NK-92 treated with Interleukin-12 subunit alpha and Interleukin-12 subunit beta, amount 100 ng/mL, for 24 hours (cell line): ENCODE results near the gene HNRNPM.
"Not testable (repeated sequence)": the region's sequence is repeated elsewhere in the genome, so short reads cannot be mapped to it uniquely, and the experiment has no call there.

Experiments used
- DNase-seq: peaks from one replicate; lab custom pipeline; 2025; lab: John Stamatoyannopoulos, UW

The HNRNPM gene

DNA sequence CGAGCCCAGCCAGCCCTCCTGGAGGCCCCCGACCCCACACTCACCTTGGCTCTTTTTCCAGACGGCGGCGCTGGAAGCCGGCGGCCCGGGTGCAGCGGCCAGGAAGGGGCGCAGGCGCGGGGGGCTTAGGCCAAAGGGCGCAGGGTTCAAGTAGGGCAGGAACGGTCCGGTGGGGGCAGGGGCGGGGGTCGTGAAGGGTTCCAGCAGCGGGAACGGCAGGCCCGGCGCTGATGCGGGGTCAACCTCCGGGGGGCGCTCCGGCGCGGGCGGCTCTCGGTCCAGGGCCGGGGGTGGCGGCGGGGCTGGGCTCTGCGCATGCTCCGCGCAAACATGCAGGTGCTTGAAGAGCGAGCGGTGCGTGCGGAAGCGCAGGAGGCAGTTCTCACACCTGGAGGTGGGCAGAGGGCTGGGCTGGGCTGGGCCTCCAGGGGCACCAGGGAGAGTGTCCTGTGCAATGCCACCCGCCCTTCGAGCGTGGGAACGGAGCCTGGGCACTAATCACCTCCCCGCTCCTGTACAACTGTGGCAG lies 66.9 kb downstream of the HNRNPM start:
- DNase-seq = no peak

DNA sequence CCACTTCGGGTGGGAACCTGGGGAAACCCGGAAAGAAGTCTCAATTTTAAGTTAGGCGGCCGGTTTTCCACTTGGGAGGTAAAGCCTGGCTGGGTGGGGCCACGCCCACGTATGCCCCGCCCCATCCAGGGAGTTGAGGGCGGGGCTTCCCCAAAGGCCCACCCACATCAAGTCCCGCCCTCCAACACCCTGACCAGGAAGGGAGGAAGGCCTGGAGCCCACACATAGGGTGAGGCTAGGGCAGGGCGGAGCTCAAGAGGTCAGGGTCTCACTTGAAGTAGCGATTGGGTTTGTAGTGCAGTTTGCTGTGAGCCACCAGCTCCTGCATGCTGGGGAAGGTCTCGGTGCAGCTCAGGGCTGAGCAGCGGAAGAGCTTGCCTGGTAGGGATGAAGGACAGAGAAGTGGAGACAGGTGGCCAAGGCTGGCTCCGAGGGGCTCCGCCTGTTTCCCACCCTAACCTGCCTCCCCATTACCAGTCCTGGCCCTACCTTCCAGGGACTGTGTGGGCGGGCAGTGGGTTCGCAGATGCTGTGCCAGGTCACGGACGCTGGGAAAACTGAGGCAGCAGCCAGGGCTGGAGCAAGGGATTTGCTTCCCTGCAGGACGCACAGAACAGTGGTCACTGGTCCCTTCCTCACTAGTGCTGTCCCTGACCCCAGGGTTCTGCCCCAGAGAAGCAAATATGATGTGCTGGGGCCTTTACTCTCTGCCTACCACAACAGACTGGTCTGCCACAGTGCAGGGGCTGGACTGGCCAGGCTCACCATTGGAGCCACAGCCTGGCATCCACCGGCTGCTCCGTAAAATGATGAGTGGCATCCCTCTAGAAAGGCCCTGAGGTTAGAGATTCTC lies 67.6 kb downstream of the HNRNPM start:
- DNase-seq = no peak

DNA sequence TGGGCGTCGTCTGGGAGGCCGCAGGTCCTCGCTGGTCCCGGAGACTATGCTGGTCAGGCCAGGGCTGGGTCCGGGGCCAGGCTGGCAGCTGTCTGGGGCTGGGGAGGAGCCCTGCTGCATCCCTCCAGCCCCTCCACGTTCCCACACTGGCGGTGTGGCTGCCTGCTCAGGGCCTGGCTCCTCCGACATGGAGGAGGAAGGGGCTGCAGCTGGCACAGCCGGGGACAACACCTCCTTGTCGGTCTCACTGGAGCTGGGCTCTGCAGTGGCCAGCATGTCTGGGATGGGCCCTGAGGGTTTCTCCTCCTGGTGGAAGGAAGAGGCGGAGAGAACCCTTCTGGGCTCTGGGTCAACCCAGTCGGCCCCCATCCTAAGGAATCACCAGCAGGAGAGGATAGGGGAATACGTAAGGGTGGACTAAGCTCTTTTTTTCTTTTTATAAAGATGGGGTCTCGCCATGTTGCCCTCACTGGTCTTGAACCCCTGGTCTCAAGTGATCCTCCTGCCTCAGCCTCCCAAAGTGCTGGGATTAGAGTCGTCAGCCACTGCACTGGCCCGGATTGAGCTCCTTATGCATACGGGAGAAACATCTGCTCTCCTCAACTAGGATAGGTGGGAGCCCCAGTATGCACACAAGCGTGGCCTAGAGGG lies 68.4 kb downstream of the HNRNPM start:
- no peak for DNase-seq

DNA sequence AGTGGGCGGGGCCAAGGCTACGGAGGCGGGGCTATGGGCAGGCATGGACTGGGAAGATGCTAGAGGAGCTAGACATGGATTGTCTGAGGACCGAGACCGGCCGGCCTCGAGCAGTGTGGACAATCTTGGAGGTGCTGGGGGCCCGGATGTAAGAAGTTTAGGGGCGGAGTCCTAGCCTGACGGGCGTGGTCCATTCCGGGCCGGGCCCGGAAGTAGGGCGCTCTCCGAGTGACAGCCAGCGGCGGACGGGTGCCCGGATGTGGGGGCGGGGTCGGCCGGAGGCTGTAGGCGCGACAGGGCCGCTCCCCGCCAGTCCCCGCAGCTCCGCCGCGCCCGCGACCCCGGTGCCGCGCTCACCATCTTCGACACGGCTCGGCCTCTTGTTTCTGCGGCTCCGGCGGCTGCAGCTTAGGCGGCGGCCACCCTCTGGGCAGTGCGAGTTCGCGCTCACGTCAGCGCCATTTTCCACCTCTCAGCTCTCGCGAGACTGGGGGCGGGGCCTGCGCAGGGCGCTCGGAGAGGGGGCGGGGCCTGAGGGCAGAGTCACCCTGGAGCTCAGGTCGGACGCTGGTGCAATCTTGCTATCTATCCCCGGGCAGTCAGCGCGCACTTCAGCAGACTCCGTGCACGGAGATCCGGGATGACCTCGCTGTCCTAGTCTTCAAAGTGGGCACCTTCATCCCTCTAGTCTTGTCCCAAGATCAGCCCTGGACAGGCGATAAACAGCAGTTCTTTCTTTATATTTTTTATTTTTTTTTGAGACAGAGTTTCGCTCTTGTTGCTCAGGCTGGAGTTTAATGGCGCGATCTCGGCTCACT lies 69.1 kb downstream of the HNRNPM start, which contains the start of gene ZNF414:
Gene ZNF414 (minus strand): TSS at position 481 of the 818 bp plus-strand sequence. CDS start 121 bp downstream, at position 360.
- peak; percentile 93 for DNase-seq

DNA sequence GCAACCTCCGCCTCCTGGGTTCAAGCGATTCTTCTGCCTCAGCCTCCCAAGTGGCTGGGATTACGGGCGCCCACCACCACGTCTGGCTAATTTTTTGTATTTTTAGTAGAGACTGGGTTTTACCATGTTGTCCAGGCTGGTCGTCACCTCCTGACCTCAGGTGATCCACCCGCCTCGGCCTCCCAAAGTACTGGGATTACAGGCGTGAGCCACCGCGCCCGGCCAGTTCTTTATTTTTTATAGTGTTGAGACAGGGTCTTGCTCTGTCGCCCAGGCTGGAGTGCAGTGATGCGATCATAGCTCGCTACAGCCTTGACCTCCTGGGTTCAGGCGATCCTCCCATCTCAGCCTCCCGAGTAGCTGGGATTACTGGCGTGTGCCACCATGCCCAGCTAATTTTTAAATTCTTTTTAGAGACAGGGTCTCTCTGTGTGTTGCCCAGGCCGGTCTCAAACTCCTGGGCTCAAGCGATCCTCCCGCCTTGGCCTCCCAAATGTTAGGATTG lies 69.8 kb downstream of the HNRNPM start:
- DNase-seq = not testable (repeated sequence)

DNA sequence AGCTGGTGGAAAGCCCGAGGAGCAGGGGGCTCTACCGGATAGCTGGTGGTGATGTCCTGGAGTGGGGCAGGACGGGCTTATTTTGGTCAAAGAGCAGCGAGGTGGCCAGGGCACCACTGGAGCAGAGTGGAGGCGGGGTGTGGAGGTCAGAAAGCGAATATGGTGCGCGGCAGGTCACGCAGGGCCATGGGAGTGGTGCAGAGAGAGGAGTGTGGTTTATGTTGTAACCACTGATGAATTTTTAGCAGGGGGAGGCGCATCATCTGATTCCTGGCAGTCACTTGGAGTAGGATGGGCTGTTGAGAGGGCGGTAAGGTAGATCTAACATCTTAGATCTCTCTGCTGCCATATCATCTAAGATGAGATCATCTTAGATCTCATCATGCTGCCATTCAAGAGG lies 70.5 kb downstream of the HNRNPM start:
- DNase-seq = peak; percentile 23

DNA sequence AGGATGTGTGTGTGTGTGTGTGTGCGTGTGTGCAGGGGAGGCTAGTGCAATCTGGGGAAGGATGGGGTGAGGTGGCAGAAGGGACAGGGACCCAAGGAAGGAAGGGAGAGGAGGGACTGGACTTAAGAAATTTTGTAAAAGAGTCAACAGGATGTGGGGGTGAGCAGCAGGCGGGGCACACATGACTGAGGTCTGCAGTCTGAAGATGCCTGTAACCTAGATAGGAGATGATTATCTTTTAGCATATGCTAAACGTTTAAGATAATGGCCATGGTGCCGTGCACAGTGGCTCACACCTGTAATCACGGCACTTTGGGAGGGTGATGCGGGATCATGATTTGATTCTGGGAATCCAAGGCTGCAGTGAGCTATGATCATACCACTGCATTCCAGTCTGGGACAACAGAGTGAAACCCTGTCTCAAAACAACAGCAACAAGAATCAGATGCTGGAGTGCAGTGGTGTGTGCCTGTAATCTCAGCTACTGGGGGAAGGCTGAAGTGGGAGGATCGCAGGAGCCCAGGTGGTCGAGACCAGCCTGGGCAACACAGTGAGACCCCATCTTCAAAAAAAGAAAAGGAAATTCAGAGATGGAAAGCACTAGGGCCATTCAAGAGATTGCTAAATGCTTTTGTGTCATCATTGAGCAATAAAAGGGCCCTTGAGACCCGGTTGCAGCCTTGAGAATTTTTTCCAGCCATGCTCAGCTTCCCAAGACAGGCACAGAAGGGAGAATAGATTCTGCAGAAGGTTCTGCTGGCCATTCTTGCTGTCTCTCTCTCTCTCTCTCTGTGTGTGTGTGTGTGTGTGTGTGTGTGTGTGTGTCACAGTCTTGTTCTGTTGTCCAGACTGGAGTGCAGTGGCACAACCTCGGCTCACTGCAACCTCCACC lies 73.0 kb downstream of the HNRNPM start:
- DNase-seq = peak; percentile 43

DNA sequence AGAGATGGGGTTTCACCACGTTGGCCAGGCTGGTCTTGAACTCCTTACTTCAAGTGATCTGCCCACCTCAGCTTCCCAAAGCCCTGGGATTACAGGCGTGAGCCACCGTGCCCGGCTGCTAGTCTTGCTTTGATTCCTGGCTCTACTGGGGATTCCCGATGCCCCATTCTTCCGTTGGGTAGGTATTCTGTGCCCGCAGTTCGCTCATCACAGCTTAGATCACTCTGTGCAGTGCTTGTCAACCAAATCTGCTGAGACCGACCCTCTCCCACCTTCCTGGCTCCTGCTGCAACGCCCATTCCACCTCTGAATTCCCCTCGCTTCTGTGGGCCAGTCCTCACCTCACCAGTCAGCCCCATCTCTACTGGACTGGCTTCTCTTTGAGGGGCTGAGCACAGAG lies 73.8 kb downstream of the HNRNPM start:
- no peak for DNase-seq

DNA sequence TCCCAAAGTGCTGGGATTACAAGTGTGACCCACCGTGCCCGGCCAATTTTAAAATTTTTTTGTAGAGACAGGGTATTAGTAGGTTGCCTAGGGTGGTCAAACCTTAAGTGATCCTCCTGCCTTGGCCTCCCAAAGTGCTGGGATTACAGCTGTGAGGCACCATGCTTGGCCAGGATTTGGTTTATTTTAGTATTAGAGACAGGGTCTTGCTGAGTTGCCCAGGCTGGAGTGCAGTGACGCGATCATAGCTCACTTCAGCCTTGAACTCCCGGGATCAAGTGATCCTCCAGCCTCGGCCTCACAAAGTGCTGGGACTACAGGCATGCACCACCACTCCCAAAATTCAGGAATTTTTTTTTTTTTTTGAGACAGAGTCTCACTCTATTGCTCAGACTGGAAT lies 74.6 kb downstream of the HNRNPM start:
- no peak for DNase-seq

DNA sequence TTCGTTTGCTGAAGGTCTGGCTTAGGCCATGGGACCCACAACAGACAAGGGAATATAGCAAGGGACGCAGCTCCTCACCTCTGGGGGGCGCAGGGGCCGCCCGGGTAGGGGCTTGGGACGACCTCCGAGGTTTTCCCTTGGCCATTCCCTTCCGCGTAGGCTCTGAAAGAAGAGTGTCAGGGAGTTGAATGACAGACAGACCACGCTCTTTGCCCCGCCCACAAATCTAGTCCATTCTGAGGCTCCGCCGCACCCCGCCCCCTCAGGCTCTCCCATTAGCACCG lies 80.6 kb downstream of the HNRNPM start:
- no peak for DNase-seq

DNA sequence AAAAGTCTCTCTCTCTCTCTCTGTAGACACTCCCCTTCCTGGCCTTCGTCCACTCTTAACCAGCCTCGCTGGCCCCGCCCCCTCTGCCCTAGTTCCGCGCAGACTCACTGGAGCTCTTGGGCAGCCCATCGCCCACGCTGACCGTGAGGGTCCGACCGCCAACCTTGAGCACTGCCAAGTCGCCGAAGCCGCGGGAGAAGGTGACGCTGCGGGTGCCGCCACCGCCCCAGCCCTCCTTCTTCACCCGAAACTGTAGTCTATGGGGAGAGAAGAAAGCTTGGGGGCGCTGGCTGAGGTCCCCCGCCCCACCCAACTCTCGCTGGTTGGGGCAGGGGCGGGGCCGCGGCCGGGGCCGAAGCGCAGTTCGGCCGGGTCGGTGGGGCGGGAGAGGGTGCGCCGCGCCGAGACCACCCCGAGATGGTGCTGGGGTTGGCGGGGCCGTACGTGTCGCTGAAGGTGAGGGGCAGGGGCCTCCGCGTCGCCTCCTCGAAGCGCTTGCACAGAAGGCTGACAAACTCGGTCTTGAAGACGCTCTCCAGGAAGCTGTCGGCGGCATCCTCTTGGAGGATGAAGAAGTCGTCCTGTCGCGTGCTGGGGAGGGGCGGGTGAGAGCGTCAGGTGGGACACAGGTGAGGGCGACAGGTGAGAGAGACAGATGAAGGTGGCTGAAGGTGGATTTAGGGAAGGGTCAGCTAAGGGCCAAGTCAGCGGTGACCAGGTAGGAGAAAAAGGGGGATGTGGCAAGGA lies 81.7 kb downstream of the HNRNPM start:
- no peak for DNase-seq

DNA sequence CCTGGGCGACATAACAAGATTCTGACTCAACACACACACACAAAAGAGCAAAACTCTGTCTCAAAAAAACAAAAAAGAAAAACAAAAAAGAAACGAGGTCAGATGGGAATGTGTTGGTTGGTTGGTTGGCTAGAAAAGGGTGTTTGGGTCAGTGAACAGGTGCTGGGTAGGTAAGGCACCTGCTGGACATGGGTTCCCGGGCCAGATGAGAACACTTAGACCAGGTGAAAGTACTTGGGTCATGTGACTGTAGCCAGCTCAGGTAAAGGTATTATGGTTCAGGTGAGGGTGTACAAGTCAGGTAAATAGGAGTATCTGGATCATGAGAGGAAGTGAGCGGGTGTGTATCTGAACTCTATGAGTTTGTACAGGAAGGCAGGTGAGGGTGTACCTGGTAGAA lies 83.7 kb downstream of the HNRNPM start:
- DNase-seq = no peak

DNA sequence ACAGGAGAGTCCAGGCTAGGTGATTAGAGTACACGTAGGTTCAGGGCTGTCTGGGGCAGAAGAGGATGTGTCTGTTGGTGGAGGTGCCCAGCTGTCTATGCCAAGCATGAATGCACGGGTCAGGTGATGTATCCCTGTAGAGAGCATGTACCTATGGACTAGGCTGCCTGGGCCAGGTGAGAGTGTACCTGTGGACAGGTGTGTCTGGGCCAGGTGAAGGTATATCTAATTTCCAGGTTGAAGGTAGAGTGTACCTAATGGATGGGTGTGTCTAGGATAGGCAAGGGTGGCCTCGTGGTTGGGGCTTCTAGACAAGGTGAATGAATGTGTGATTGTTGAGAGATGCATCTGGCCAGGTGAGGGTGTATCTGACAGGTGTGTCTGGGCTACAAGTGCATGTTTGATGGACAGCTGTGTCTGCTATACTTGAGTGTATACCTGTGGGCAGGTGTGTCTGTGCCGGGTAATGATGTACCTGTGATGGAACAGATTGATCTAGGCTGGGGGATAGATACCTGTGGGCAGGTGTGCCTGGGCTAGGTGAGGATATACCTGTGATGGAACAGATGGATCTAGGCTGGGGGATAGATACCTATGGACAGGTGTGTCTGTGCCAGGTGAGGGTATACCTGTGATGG lies 84.7 kb downstream of the HNRNPM start:
- no peak for DNase-seq

DNA sequence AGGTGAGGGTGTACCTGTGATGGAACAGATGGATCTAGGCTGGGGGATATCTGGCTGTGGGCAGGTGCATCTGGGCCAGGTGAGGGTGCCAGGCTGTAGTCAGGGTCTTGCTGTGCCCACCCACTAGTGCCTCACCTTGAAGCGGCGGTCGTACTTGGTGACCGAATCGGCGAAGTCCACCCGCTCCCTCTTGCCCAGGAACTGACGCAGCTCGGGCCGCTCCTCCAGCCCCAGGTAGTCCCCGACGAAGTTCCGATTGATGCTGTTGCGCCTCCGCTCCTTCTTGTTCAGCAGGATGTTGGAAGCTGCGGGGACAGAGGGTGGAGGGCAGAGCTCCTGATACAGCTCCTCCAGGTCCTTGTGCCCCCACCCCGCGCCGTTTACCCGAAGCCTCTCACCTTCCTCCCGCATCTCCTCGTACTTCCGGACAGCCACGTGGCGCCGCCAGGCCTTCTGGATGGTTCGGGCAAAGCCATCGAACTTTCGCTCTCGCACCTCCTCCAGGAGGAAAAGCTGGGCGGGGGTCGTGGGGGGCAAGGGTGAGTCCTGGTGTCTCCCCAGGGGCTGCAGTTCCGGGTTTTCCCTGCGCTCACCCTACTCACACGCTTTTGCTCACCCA lies 85.4 kb downstream of the HNRNPM start:
- no peak for DNase-seq

DNA sequence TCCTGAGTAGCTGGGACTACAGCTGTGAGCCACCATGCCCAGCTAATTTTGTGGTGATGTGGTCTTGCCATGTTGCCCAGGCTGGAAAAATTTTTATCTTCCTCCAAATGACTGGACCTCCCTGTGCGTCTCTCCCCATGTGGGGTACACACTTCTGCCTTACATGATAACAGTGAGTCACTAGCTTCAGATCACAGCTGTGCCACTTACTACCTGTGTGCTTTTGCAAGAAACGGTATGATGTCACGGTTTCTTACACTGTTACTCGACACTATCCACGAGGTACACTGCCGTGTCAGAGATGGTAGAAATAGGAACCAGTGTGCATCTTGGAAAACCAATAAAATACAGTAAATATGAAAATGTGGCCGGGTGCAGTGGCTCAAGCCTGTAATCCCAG lies 86.7 kb downstream of the HNRNPM start:
- DNase-seq = no peak

DNA sequence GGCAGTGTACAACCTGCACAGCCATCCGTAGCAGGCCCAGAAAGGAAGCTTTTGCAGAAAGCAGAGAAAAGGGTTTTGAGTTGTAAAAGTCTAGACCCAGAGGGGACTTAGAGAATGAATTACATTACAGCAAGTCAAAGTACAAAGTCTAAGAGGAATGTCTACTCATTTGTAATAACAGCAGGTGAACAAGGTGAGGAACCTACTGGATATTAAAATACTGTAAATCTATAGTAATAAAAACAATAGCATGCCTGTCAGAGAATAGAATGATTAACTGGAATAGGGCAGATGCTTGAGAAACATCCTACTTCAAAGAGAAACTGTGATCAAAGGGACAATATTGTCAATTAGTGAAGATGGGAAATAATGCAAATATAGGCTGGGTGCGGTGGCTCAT lies 87.5 kb downstream of the HNRNPM start:
- no peak for DNase-seq

DNA sequence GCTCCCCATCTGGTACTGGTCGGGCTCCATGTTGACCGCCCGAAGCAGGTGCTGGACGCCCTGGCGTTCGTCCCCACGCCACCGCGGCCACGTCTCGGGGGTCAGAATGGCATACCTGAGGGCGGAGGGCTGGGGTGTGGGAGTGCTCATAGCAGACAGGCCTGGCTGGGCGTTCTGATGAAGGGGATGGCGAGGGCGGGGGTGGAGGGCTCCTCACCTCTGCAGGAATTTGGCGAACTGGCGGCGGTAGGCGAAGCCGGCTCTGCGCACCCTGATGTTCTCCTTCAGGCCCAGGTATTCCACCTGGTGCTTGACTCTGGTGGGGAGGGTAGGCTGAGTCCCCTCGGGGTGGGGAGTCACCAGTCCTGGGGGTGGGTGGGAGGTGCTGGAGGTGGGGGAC lies 91.5 kb downstream of the HNRNPM start:
- no peak for DNase-seq

DNA sequence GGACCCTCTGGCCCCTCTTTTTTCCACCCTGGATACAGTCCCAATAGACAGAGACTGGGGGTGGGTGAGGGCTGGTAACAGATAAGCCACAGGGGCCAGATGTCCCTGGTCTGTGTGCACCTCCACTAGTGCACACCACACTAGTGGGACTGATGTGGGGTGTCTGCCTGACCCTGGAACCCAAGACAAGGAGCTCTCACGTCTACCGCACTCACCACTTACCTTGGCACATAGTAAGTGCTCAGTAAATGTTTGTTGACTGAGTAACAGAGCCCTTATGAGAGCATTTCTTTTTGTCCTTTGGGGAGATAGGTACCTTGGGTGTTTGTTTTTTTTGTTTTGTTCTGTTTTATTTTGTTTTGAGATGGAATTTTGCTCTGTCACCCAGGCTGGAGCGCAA lies 92.3 kb downstream of the HNRNPM start:
- no peak for DNase-seq
